A549 treated with Mapracorat at 1 μM for 4 hours (cell line): ENCODE measurements around the gene D2HGDH. TPM values are rescaled to one million over a fixed set of nuclear protein-coding genes. Genes with fewer than 3 reads are reported as not detected.

Source experiments
- total RNA-seq: library from RNA; stranded (reverse); fragments of 200-300 nt; extraction: Qiagen RNA extraction; gene quantifications from 5 replicates; pipeline ENCODE4 v1.2.3, GENCODE V29; 2022

D2HGDH gene
- total RNA-seq: 6.5 to 10.6 TPM (median 8.6 TPM) in 5 replicates

GRCh38 chr2:241734467-241735208 lies at the start of gene D2HGDH:
TSS of gene D2HGDH (plus strand) at chr2:241734630. CDS start at chr2:241735225, 595 bp downstream.

GRCh38 chr2:241686650-241687425 lies 47.6 kb upstream of the D2HGDH start, which contains the start of gene DTYMK:
TSS of gene DTYMK (minus strand) at chr2:241686815. CDS start at chr2:241686783, 32 bp downstream.

DNA sequence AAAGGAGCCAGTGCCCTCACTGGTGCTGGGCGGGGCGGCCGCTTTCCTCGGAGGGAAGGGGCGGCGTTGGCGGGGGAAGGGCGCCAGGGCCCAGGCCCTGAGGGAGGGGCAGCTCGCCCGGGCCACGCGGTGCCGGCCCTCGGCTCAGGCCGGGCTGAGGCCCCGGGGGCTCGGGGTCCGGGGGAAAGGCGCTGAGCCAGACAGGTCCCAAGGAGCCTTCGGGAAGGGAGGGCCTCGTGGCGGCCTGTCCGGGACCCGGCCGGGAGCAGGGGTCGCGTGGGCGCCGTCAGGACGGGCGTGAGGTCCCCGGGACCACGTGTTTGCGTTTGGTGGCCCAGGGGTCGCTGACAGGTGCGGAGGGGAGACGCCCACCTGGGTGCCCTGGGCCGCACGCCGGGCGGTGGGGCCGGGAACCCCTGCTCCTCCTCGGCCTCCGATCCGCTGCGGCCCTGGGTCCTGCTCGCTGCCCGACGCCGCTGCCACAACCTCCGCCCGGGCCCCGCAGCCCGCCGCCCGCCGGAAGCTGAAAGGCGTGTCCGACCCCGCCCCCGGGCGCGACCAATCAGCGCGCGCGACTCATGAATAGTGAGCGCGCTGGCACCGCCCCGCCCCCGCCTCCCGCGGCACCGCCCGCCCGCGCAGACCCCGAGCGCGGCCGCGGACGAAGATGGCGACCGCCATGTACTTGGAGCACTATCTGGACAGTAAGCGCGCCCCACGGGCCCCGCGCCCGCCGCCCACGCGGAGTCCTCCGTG lies 32.9 kb upstream of the D2HGDH start, which contains the start of gene ING5:
ING5 (plus strand) TSS at position 641 of the 756 bp plus-strand sequence; CDS start at position 668, 27 bp downstream.

GRCh38 chr2:241776336-241777169 lies 42.1 kb downstream of the D2HGDH start, which contains the start of gene GAL3ST2:
TSS of gene GAL3ST2 (plus strand) at chr2:241776822. CDS start at chr2:241776956, 134 bp downstream.

DNA sequence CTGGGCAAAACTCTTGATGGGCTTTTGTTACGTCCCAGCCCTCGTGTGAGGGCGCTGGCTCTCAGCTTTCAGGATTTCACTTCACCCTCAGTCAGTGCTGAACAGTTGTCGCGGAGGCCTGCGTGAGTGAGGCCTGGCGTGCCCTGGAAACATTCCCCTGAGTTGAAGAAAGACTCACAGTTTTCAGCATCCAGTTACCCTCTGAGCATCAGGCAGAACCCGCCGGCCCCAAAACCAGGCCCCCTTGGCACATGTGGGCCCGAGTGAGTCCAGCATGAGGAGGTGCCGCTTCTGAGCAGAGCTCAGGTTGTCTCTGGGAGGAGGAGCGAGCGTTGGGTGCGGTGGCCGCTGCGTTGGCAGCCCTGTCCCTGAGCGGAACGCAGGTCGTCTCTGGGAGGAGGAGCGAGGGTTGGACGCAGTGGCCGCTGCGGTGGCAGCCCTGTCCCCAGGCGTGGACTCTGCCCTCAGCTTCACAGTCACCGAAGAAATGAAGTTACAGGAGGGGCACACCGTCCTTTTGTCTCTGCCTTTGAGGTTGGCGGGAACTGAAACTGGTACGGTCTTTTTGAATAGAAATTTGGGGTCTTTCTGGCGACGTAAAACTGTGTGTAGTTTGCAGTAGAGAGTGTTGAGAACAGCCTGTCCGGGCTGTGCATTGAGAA lies 74.4 kb downstream of the D2HGDH start, which contains the start of gene NEU4:
NEU4 (plus strand) TSS at position 473 of the 662 bp plus-strand sequence. CDS start 5,292 bp downstream, outside the sequence.

Other genes with a start within 250 kb of the D2HGDH start
- gene STK25, start 226.0 kb upstream of the D2HGDH start, total RNA-seq: 91.0 to 120 TPM (median 109 TPM) in 5 replicates
- 25.6 to 38.0 TPM (median 37.1 TPM) in 5 replicates for gene BOK, start 175.9 kb upstream of the D2HGDH start, total RNA-seq
- 62.2 to 78.3 TPM (median 76.9 TPM) in 5 replicates for gene THAP4, start 97.5 kb upstream of the D2HGDH start, total RNA-seq
- 42.2 to 69.2 TPM (median 53.1 TPM) in 5 replicates for gene ATG4B, start 96.9 kb upstream of the D2HGDH start, total RNA-seq
- 124 to 147 TPM (median 138 TPM) in 5 replicates for gene DTYMK, start 47.8 kb upstream of the D2HGDH start, total RNA-seq
- gene ING5, start 32.6 kb upstream of the D2HGDH start, total RNA-seq: 19.9 to 24.7 TPM (median 23.5 TPM) in 5 replicates
- gene GAL3ST2, start 42.2 kb downstream of the D2HGDH start, total RNA-seq: 0.15 to 0.42 TPM (median 0.25 TPM) in 5 replicates
- gene NEU4, start 74.6 kb downstream of the D2HGDH start, total RNA-seq: 0.10 to 0.42 TPM (median 0.21 TPM) in 5 replicates
- gene PDCD1, start 124.3 kb downstream of the D2HGDH start, total RNA-seq: not detected in 5 replicates
- not detected in 5 replicates for gene RTP5, start 135.1 kb downstream of the D2HGDH start, total RNA-seq